ENCODE measurements around the gene SUPT16H. TPM values are rescaled to one million over a fixed set of nuclear protein-coding genes. Genes with fewer than 3 reads are reported as not detected.

SUPT16H gene
- total RNA-seq: 31.7 TPM
- long read RNA-seq, full-length matches to known transcripts: 52 of 78 reads
- long read RNA-seq, partial matches to known transcripts: 19 of 78 reads
- long read RNA-seq, other reads (novel, unspliced or antisense): 7 of 78 reads

DNA sequence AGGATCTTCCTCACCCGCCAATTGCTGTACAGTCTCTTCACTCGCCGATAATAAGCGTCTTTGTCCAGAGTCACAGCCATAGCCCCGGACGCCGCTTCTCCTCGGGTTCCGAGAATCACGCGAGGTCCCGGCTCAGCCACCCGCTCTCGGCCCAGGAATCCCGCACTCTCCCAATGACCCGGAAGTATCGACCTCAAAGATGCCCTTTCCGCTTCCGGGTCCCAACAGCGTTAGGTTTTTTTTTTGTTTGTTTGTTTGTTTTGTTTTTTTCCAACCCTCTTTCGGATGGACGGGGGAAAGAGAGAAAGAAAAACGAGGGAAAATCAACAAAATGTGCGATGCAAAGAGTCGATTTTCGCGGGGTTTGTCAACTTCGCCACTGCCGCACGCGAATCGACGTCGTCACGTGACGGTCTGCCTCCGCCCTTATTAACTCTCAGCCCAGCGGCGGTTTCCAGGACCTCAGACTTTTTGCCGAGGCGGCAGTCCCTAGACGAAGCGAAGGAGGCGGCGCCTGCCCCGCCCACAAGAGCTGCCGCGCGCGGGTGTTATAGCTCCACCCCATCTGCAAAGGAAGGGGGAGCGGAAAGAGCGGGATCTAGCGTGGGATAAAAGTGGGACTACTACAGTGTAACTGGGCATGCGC lies at the start of gene SUPT16H:
TSS of gene SUPT16H (minus strand) at position 172 of the 646 bp plus-strand sequence. CDS start at position 80, 92 bp downstream.
- DNase-seq (ENCODE audit: low spot score): peak; percentile 98
- intact Hi-C loops (cut with DNase I): loop anchor here (2.0 to 5.0 kb wide), 3 partner anchors 73 to 152 kb away; partner anchors contain the start of genes CHD8 and HNRNPC

- DNase-seq (ENCODE audit: low spot score): no peak
- intact Hi-C loops (cut with DNase I): no loop called here
Measured at GRCh38 chr14:21431126-21431525, 47.3 kb upstream of the SUPT16H start.

DNA sequence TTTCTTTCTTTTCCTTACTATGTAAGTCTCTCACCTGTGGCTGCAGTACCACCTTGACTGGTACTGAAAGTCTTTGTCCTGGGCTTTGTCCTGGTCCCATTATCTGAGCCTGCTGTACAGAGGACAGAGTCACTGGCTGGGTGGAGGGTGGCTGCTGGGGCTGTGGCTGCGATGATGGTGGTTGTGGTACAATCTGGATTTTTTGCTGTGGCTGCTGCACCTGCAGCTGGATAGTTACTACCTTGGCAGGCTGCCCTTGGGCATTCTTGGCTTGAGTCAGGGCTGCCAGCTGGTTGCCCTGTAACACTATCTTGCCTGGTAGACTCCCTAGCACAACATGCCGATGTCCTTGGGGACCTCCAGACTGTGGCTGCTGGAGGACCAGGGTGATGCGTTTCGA lies 45.1 kb upstream of the SUPT16H start:
- intact Hi-C loops (cut with DNase I): no loop called here
- no peak for DNase-seq (ENCODE audit: low spot score)

DNA sequence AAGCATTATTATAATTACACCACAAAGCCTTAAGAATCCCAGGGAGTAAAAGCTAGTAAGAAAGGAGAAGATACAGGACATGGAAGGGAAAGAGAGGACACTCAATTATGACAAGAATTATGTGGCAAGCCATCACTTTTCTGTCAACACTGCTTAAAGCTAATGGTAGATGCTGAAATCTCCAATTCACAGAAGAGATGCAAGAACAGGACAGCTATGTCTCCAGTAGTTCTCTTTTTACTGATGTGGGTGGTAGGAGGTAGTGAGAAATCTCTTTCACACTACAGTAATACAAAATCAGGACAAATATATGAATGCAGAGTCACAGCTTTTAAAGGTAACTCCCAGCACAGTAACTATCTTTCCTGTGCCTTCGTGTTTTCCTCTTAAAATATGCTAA lies 42.9 kb upstream of the SUPT16H start:
- intact Hi-C loops (cut with DNase I): no loop called here
- no peak for DNase-seq (ENCODE audit: low spot score)

DNA sequence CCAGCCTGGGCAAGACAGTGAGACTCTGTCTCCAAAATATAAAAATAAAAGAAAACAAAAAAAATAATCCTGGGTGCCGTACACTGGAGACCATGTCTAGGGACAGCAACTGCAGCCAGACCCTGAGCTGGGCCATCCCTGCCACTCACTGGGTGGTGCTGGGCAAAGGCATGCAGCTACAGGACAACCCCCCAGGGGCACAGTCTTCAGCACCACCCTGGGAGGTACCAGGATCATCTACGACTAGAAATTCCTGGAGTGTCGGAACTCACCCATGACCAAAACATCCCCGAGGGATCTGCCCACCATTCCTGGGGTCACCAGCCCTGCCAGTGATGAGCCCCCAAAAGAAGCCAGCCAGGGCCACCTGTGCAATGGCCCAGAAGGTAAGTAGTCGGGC lies 35.7 kb upstream of the SUPT16H start:
- intact Hi-C loops (cut with DNase I): no loop called here

DNA sequence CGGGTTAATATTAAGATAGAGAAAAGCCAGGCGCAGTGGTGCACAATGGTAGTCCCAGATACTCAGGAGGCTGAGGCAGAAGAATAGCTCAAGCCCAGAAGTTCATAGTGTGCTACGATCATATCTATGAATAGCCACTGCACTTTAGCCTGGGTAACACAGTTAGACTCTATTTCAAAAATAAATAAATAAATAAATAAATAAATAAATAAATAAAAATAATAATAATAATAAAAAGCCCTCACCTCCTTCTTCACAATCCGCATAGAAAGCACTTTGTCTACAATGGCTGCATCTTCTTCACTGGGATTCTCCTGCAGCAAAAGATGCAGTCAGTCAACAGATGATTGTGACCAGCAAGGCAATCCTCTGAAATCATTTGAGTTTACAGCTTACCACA lies 31.5 kb upstream of the SUPT16H start:
- intact Hi-C loops (cut with DNase I): no loop called here
- DNase-seq (ENCODE audit: low spot score): no peak

More for the DNA sequence above, 35.7 kb upstream of the SUPT16H start:
- no peak for DNase-seq (ENCODE audit: low spot score)

DNA sequence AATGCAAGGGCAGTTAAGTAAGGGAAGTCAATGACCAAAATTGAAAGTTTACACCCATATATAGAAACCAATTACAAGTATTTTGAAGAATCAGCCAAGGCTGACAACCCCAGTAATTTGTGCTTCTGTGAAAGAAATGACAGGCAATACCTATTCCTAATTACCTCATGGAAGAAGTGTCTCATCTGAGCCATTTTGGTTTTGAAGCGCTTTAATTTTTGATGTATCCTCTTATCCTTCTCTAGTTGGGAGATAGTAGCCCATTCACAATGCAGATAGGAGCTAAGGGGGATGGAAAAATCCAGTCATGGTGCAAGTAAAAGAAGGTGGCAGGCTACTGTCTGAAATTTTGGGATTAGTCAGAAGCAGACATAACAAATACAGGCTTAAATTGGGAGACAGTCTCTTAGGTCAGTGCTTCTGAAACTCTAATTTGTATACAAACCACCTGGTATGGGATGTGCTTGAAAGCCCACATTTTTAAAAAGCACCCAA lies 30.4 kb upstream of the SUPT16H start:
- intact Hi-C loops (cut with DNase I): no loop called here
- no peak for DNase-seq (ENCODE audit: low spot score)

DNA sequence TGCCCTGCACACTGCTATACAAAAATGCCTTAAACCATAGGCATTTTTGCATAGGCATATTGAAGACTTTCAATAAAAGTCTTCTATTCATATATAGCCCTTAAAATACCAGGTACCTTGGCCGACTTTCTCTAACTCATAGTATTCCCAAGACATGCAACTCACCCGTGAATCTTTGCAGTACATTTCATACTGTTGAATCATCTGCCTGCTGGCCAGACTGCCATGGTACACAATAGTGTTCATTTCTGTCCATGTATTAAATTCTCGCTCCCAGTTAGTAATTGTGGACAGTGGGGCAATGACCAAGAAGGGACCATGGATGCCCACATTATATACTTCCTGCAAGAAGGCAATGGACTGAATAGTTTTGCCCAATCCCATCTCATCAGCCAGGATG lies 24.3 kb upstream of the SUPT16H start:
- DNase-seq (ENCODE audit: low spot score): no peak

GRCh38 chr14:21406213-21406612 lies 22.4 kb upstream of the SUPT16H start:
- intact Hi-C loops (cut with DNase I): no loop called here
- no peak for DNase-seq (ENCODE audit: low spot score)

More for the DNA sequence above, 24.3 kb upstream of the SUPT16H start:
- intact Hi-C loops (cut with DNase I): no loop called here

DNA sequence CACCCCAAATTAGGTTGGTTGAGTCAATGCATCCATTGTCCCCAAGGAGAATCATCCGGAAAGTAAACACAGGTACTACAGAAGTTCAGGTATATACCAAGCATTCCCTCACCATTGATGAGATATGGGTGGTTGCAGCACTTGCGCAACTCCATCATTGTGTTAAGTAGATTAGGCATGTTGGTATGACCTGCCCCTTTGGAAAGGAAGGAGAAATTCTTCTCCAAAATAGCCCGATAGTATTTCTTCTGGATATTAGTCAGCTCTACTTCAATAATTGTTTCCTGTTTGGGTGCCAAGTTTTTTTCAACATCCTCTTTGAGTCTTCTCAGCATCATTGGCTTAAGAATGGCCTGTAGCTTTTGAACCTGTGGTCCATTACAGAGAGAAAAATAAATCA lies 21.3 kb upstream of the SUPT16H start:
- intact Hi-C loops (cut with DNase I): no loop called here
- no peak for DNase-seq (ENCODE audit: low spot score)

- no peak for DNase-seq (ENCODE audit: low spot score)
- intact Hi-C loops (cut with DNase I): no loop called here
Measured at GRCh38 chr14:21399311-21399870, 15.6 kb upstream of the SUPT16H start.

DNA sequence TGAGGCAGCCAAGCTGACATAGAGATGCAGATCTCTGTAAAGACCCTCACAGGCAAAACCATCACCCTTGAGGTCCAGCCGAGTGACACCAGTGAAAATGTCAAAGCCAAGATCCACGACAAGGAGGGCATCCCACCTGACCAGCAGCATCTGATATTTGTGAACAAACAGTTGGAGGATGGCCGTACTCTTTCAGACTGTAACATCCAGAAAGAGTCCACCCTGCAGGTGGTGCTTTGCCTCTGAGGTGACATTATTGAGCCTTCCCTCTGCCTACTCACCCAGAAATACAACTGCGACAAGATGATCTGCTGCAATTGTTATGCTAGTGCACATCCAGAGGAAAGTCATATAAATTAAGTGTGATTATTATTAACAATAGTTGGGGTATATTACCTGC lies 15.1 kb upstream of the SUPT16H start:
- intact Hi-C loops (cut with DNase I): no loop called here
- DNase-seq (ENCODE audit: low spot score): no peak

- intact Hi-C loops (cut with DNase I): no loop called here
- DNase-seq (ENCODE audit: low spot score): no peak
Measured at GRCh38 chr14:21395450-21395849, 11.6 kb upstream of the SUPT16H start.

- no peak for DNase-seq (ENCODE audit: low spot score)
- intact Hi-C loops (cut with DNase I): loop anchor here (2.0 kb wide), 1 partner anchor 71 kb away; the partner anchor contains the start of gene CHD8
Measured at GRCh38 chr14:21385188-21385904, 1.5 kb upstream of the SUPT16H start.

- DNase-seq (ENCODE audit: low spot score): no peak
- intact Hi-C loops (cut with DNase I): loop anchor here (2.0 to 5.0 kb wide), 3 partner anchors 72 to 152 kb away; partner anchors contain the start of genes CHD8 and HNRNPC
Measured at GRCh38 chr14:21384494-21384851, 654 bp upstream of the SUPT16H start.

DNA sequence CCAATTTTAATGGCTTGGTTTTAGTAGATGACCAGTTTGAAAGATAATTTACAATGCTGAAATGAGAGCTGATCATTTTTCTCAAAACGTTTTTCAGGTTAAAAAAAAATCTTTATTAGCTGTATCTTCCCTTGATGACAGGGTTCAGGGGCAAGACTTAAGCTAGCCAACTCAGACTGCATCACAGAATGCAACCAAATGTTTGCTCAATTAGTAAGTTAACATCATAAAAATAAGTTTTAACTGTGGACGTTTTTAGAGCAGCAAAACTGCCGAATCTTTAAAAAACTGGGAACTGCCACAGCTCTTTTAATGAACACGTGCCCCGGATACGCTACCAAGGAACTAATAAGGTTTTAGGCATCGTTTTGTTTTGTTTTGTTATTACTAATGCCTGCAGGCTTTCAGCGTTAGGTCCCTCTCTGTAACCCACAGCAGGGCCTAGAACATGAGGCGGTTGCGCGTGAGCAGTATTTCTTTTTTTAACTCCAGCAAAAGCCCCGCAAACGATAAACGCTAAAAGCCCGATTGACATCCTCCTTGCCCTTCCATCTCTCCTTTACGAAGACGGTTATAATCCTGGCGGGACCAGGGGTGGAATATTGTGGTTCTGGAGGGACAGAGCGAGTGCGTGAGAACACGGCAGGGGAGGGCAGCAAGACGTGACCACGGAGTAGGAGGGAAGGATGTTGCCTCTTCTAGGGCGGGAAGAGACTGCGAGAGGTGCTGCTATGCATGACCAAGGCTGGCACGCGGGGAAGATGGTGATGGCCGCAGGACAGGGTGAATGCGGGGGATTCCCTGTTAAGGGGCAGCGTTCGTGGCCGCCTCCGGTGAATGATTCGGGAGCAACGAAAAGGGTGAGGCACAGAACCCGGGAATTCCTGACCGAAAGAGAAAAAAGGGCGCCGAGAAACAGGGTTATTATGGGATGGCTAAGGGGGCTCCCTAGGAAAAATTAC lies 652 bp downstream of the SUPT16H start:
- DNase-seq (ENCODE audit: low spot score): no peak
- intact Hi-C loops (cut with DNase I): loop anchor here (5.0 kb wide), 2 partner anchors 116 to 151 kb away; partner anchors contain the start of gene HNRNPC

GRCh38 chr14:21382095-21382494 lies 1.7 kb downstream of the SUPT16H start:
- intact Hi-C loops (cut with DNase I): loop anchor here (5.0 kb wide), 2 partner anchors 115 to 150 kb away; partner anchors contain the start of gene HNRNPC
- DNase-seq (ENCODE audit: low spot score): no peak

- intact Hi-C loops (cut with DNase I): no loop called here
- no peak for DNase-seq (ENCODE audit: low spot score)
Measured at GRCh38 chr14:21379338-21379737, 4.5 kb downstream of the SUPT16H start.

DNA sequence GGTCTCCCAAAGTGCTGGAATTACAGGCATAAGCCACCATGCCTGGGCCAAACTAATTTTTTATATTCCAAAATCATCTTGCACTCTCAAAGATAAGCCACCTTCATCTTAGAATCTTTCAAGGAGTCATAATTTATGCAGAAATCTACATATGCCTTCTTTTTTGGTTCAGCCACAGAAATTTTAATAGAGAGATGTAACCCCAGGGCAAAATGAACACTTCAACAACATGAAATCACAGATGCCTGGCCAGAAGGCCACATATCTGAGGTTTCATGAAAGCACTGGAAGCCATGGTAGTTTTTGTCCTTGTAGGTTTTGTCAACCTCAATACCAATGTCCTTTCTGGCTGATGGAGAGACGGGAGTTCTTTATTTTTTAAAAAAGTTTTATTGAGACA lies 9.8 kb downstream of the SUPT16H start:
- no peak for DNase-seq (ENCODE audit: low spot score)
- intact Hi-C loops (cut with DNase I): no loop called here
